Body of pancreas (tissue), 4 donors: ENCODE data around the gene MARCHF3. TPM values are rescaled to one million over a fixed set of nuclear protein-coding genes. Genes with fewer than 3 reads are reported as not detected.
A peak's percentile ranks its signal among the peaks of the same experiment; 100 is the strongest.

Experiments
- ATAC-seq: fragments of 150-250 bp; one replicate; pipeline ENCODE4 v1.9.1; 2016
- DNase-seq, 4 donors: peaks; one replicate each; pipeline ENCODE4 v3.0.0-alpha.2; 2019
- H3K27ac ChIP-seq, 4 donors: fragments of 200-600 bp; sonication (generic); 1 replicate in 3 of 4; 2 replicates in 1 of 4; pipeline versions ENCODE4 v1.5.1 to v1.6.1; 2016 to 2019; ENCODE audit warnings: mild to moderate bottlenecking in 1 of 4, mixed read lengths in 1 of 4, moderate library complexity in 1 of 4
- H3K27me3 ChIP-seq, 2 donors: fragments of 200-600 bp; sonication (generic); one replicate each; pipeline ENCODE4 v1.6.0; 2016; ENCODE audit warnings: mild to moderate bottlenecking in 1 of 2
- H3K36me3 ChIP-seq, 2 donors: fragments of 200-600 bp; sonication (generic); replicated peaks in 1 of 2; 2 replicates each; pipeline ENCODE4 v1.5.1; 2016; ENCODE audit warnings: low read depth in 2 of 2; ENCODE audit not compliant: insufficient read depth in 1 of 2
- H3K4me1 ChIP-seq: fragments of 200-600 bp; sonication (generic); one replicate; pipeline ENCODE4 v1.6.0; 2016
- H3K4me3 ChIP-seq, 2 donors: fragments of 200-600 bp; sonication (generic); 1 replicate in 1 of 2; 2 replicates in 1 of 2; pipeline ENCODE4 v1.5.1; 2016 to 2019
- H3K9me3 ChIP-seq, 3 donors: fragments of 200-600 bp; sonication (generic); 1 replicate in 2 of 3; 2 replicates in 1 of 3; pipeline ENCODE4 v1.5.1; 2016
- CTCF ChIP-seq, 7 experiments: fragments of 450-650 bp in 4 of 7; fragments of 200-600 bp in 3 of 7; sonication (generic) in 3 of 7; IDR thresholded peaks; one replicate each; pipeline ENCODE4 v1.5.1; 2016 to 2019; ENCODE audit warnings: antibody characterized with exemption in 7 of 7
- POLR2A ChIP-seq, 3 donors: fragments of 450-650 bp; IDR thresholded peaks; one replicate each; pipeline ENCODE4 v1.6.1; 2016; ENCODE audit warnings: antibody characterized with exemption in 3 of 3, mild to moderate bottlenecking in 2 of 3
- WGBS, 2 donors: methylation state at CpG; one replicate each; pipeline ENCODE4 v1.1.5; 2017; 5-methylcytosine and 5-hydroxymethylcytosine counted together
- intact Hi-C: fragments of 100-400 bp; cut with DNase I; formaldehyde crosslinking; loops from one replicate; pipeline ENCODE4 v1.15.1; 2023
- total RNA-seq, 2 donors: library from RNA; depleted of rRNA; stranded (reverse); fragments of >200 nt; gene quantifications; one replicate each; pipeline ENCODE4 v1.1.0, GENCODE V29; 2016

The MARCHF3 gene
- total RNA-seq, 2 donors from 2014 or later = 2.1 to 8.2 TPM

DNA sequence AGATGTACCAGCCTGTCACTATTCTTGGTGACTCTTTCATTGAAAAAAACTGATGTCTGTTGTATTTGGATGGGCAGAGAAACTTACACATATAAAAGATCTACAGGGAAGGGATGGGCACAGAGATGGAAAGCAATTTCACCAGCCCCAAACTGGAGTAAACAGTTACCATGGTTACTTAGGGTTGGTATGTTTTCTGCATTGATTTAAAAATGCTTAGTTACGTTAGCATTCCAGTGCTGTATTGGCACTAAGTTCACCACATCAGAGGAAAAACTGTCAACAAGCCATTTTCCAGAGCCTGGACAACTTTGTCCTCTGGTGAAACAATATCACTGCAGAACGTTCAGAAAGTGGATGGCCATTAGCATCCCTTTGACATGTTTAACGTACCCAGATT, 28.0 kb downstream of the MARCHF3 start:
- no peak overlapping the region for H3K4me3 ChIP-seq
- ATAC-seq (peak; percentile 25), DNase-seq (no peak)
- H3K36me3 ChIP-seq = no peaks in the 10 kb centered on the region
- no peaks in the 10 kb centered on the region for H3K9me3 ChIP-seq
- no peaks in the 10 kb centered on the region for H3K27me3 ChIP-seq
- peaks cover 24% of the 10 kb centered on the region for H3K4me1 ChIP-seq
- TF ChIP-seq CTCF (IDR thresholded peaks at IDR 0.05) (no peak), POLR2A (IDR thresholded peaks at IDR 0.05) (no peak)
- intact Hi-C loops = no loop called here
- 34 to 40% methylated on average over 3 of the region's 3 CpGs for WGBS, 2 donors
- H3K27ac ChIP-seq = peak overlapping the region in 3 of 4 donors; percentile 13 to 54 (median 49)

GRCh38 chr5:127001621-127002296, 28.6 kb downstream of the MARCHF3 start:
- TF ChIP-seq POLR2A (IDR thresholded peaks at IDR 0.05) = no peak
- TF ChIP-seq CTCF (IDR thresholded peaks at IDR 0.05) = no peak
- ATAC-seq = peak; percentile 7
- WGBS, 2 donors = 61% methylated on average over 4 of the region's 4 CpGs
- Histone ChIP-seq H3K9me3 (no peaks in the 10 kb centered on the region), H3K36me3 (no peaks in the 10 kb centered on the region), H3K4me1 (peaks cover 24% of the 10 kb centered on the region), H3K27ac (peak overlapping the region in 2 of 4 donors; percentile 49 to 54), H3K27me3 (no peaks in the 10 kb centered on the region), H3K4me3 (no peak overlapping the region)
- intact Hi-C loops = no loop called here
- DNase-seq = no peak

- Histone ChIP-seq H3K4me3 (no peak overlapping the region), H3K27me3 (no peaks in the 10 kb centered on the region), H3K36me3 (no peaks in the 10 kb centered on the region), H3K27ac (no peak overlapping the region), H3K9me3 (no peaks in the 10 kb centered on the region), H3K4me1 (peaks cover 16% of the 10 kb centered on the region)
- no peak for DNase-seq
- intact Hi-C loops = no loop called here
- TF ChIP-seq CTCF (IDR thresholded peaks at IDR 0.05) (no peak), POLR2A (IDR thresholded peaks at IDR 0.05) (no peak)
- 74 to 76% methylated on average over 3 of the region's 3 CpGs for WGBS, 2 donors
- ATAC-seq = no peak
Measured at GRCh38 chr5:126998895-126999570, 31.3 kb downstream of the MARCHF3 start.

GRCh38 chr5:126998201-126998631, 32.1 kb downstream of the MARCHF3 start:
- WGBS, 2 donors = 16 to 21% methylated on average over 2 of the region's 2 CpGs
- intact Hi-C loops = no loop called here
- Histone ChIP-seq H3K36me3 (no peaks in the 10 kb centered on the region), H3K27ac (no peak overlapping the region), H3K9me3 (no peaks in the 10 kb centered on the region), H3K4me1 (peaks cover 9% of the 10 kb centered on the region), H3K27me3 (no peaks in the 10 kb centered on the region), H3K4me3 (no peak overlapping the region)
- no peak for TF ChIP-seq CTCF (IDR thresholded peaks at IDR 0.05)
- no peak for TF ChIP-seq POLR2A (IDR thresholded peaks at IDR 0.05)
- peak in 3 of 4 donors; percentile 11 to 46 (median 31) for DNase-seq
- ATAC-seq = no peak
